H1 (cell line): ENCODE results near the gene IQGAP1. TPM values are rescaled to one million over a fixed set of nuclear protein-coding genes. Genes with fewer than 3 reads are reported as not detected.

Experiments
- CTCF ChIA-PET: fragments of 300-600 bp; sonication (Branson Sonifier 250); formaldehyde crosslinking; loops from one replicate; lab custom pipeline; 2021; ENCODE audit not compliant: partially characterized antibody; lab: Charles Lee
- POLR2A ChIA-PET: fragments of 300-600 bp; sonication (Branson Sonifier 250); formaldehyde crosslinking; loops from one replicate; lab custom pipeline; 2021; ENCODE audit warnings: inconsistent platforms; ENCODE audit not compliant: partially characterized antibody; lab: Charles Lee
- DNase-seq, 2 experiments: peaks; one replicate each; pipeline versions ENCODE4 v3.0.0 to v3.0.0-alpha.2; 2010 to 2022; ENCODE audit warnings: low spot score in 2 of 2, low read depth in 1 of 2, mixed read lengths in 1 of 2
- FAIRE-seq: peaks from 2 replicates; lab custom pipeline; 2011; peaks lifted over from hg19 to GRCh38; lab: Jason Lieb, UNC
- H2AFZ ChIP-seq: 2 replicates; pipeline ENCODE4 v1.8.1; 2012; ENCODE audit warnings: low read length, inconsistent platforms
- H2AK5ac ChIP-seq: 2 replicates; pipeline ENCODE4 v1.6.1; 2013; ENCODE audit warnings: low read depth, low read length
- H2BK120ac ChIP-seq: replicated peaks from 2 replicates; pipeline ENCODE3; 2013; ENCODE audit warnings: low read depth, low read length, inconsistent platforms
- H2BK12ac ChIP-seq: 2 replicates; pipeline ENCODE4 v1.6.1; 2013; ENCODE audit warnings: low read depth, low read length
- H2BK15ac ChIP-seq: 2 replicates; pipeline ENCODE4 v1.6.1; 2013; ENCODE audit warnings: low read length
- H2BK20ac ChIP-seq: 2 replicates; pipeline ENCODE4 v1.6.1; 2013; ENCODE audit warnings: low read length
- H2BK5ac ChIP-seq: 2 replicates; pipeline ENCODE4 v1.6.1; 2013; ENCODE audit warnings: low read depth, low read length
- H3K14ac ChIP-seq: 2 replicates; pipeline ENCODE4 v1.6.1; 2013; ENCODE audit warnings: inconsistent platforms; ENCODE audit not compliant: insufficient read length
- H3K18ac ChIP-seq: 2 replicates; pipeline ENCODE4 v1.6.1; 2013; ENCODE audit warnings: low read length; ENCODE audit errors: extremely low read depth
- H3K23ac ChIP-seq: 2 replicates; pipeline ENCODE4 v1.6.1; 2013; ENCODE audit warnings: inconsistent platforms; ENCODE audit not compliant: insufficient read length
- H3K23me2 ChIP-seq: 2 replicates; pipeline ENCODE4 v1.6.1; 2013; ENCODE audit warnings: low read depth, low read length
- H3K27ac ChIP-seq: 2 replicates; pipeline ENCODE4 v1.6.1; 2011; ENCODE audit warnings: low read depth, low read length, inconsistent platforms
- H3K27me3 ChIP-seq, 4 experiments: replicated peaks in 1 of 4; 1 replicate in 1 of 4; 2 replicates in 3 of 4; pipeline versions ENCODE4 v1.6.1 to v1.8.1; 2011 to 2013; ENCODE audit warnings: low read length in 3 of 4, mild to moderate bottlenecking in 3 of 4, inconsistent platforms in 2 of 4, mixed read lengths in 2 of 4, moderate library complexity in 1 of 4; ENCODE audit not compliant: control insufficient read depth in 3 of 4, insufficient read depth in 3 of 4; ENCODE audit errors: extremely low read depth in 1 of 4
- H3K36me3 ChIP-seq, 4 experiments: 2 replicates each; pipeline versions ENCODE4 v1.6.1 to v1.8.1; 2011 to 2013; ENCODE audit warnings: mild to moderate bottlenecking in 4 of 4, low read length in 3 of 4, moderate library complexity in 2 of 4, control low read depth in 1 of 4, inconsistent platforms in 1 of 4; ENCODE audit not compliant: insufficient read depth in 4 of 4, control insufficient read depth in 2 of 4
- H3K4ac ChIP-seq: replicated peaks from 2 replicates; pipeline ENCODE3; 2013; ENCODE audit warnings: low read length, low read depth, mixed read lengths, inconsistent platforms; ENCODE audit not compliant: insufficient read length
- H3K4me1 ChIP-seq, 4 experiments: replicated peaks in 1 of 4; 1 replicate in 1 of 4; 2 replicates in 3 of 4; pipeline versions ENCODE4 v1.6.1 to v1.8.1; 2011 to 2013; ENCODE audit warnings: low read length in 3 of 4, inconsistent platforms in 2 of 4, mixed read lengths in 1 of 4; ENCODE audit not compliant: insufficient read depth in 4 of 4, control insufficient read depth in 3 of 4
- H3K4me2 ChIP-seq, 2 experiments: 2 replicates each; pipeline versions ENCODE4 v1.6.1 to v1.8.1; 2011 to 2013; ENCODE audit warnings: low read depth in 2 of 2, low read length in 2 of 2, control low read depth in 1 of 2, inconsistent platforms in 1 of 2, mild to moderate bottlenecking in 1 of 2; ENCODE audit not compliant: insufficient read depth in 1 of 2
- H3K4me3 ChIP-seq, 4 experiments: fragments of 200-600, 300-600 bp in 1 of 4; sonication (generic), shearing (Covaris generic), sonication (Bioruptor Twin) in 1 of 4; 2 replicates each; pipeline versions ENCODE4 v1.5.1 to v1.8.1; 2011 to 2016; ENCODE audit warnings: low read length in 4 of 4, low read depth in 3 of 4, control low read depth in 2 of 4, inconsistent platforms in 2 of 4, mild to moderate bottlenecking in 2 of 4, mixed read lengths in 1 of 4, moderate library complexity in 1 of 4; ENCODE audit not compliant: insufficient read depth in 2 of 4; ENCODE audit errors: extremely low read depth in 1 of 4
- H3K56ac ChIP-seq: replicated peaks from 2 replicates; pipeline ENCODE3; 2013; ENCODE audit warnings: low read depth, mild to moderate bottlenecking, mixed read lengths, low read length, inconsistent platforms; ENCODE audit not compliant: insufficient read length
- H3K79me1 ChIP-seq: 2 replicates; pipeline ENCODE4 v1.6.1; 2013; ENCODE audit warnings: low read depth, low read length, control low read depth
- H3K79me2 ChIP-seq, 2 experiments: 2 replicates each; pipeline versions ENCODE4 v1.6.1 to v1.8.1; 2012 to 2013; ENCODE audit warnings: low read length in 2 of 2, mild to moderate bottlenecking in 2 of 2, inconsistent platforms in 1 of 2; ENCODE audit not compliant: insufficient read depth in 2 of 2, control insufficient read depth in 1 of 2
- H3K9ac ChIP-seq, 4 experiments: replicated peaks in 1 of 4; 1 replicate in 1 of 4; 2 replicates in 3 of 4; pipeline versions ENCODE4 v1.6.1 to v1.8.1; 2011 to 2013; ENCODE audit warnings: low read depth in 3 of 4, low read length in 3 of 4, control low read depth in 2 of 4, mild to moderate bottlenecking in 2 of 4, moderate library complexity in 2 of 4, inconsistent platforms in 1 of 4; ENCODE audit errors: extremely low read depth in 1 of 4
- H3K9me3 ChIP-seq, 2 experiments: 2 replicates each; pipeline versions ENCODE4 v1.6.1 to v1.8.1; 2012 to 2013; ENCODE audit warnings: mild to moderate bottlenecking in 2 of 2, moderate library complexity in 2 of 2, control low read depth in 1 of 2, inconsistent platforms in 1 of 2, low read depth in 1 of 2, low read length in 1 of 2, mixed read lengths in 1 of 2; ENCODE audit not compliant: insufficient read depth in 2 of 2
- H4K20me1 ChIP-seq, 2 experiments: replicated peaks in 1 of 2; 2 replicates each; pipeline versions ENCODE3 to v1.8.1; 2011 to 2013; ENCODE audit warnings: inconsistent platforms in 2 of 2, low read length in 2 of 2, mild to moderate bottlenecking in 1 of 2; ENCODE audit not compliant: insufficient read depth in 2 of 2, control insufficient read depth in 1 of 2
- H4K5ac ChIP-seq: 2 replicates; pipeline ENCODE4 v1.6.1; 2013; ENCODE audit warnings: low read length, low read depth, mixed read lengths, inconsistent platforms; ENCODE audit not compliant: insufficient read length
- H4K8ac ChIP-seq: 2 replicates; pipeline ENCODE4 v1.8.0; 2013; ENCODE audit warnings: mild to moderate bottlenecking, moderate library complexity, low read length, inconsistent platforms; ENCODE audit not compliant: insufficient read depth; ENCODE audit errors: extremely low read depth
- H4K91ac ChIP-seq: replicated peaks from 2 replicates; pipeline ENCODE3; 2013; ENCODE audit warnings: low read length, mixed read lengths, inconsistent platforms; ENCODE audit not compliant: insufficient read length
- FOSL1 ChIP-seq: IDR thresholded peaks from 2 replicates; pipeline ENCODE4 v1.6.1; 2011; ENCODE audit warnings: mild to moderate bottlenecking, low read depth, low read length, moderate library complexity; ENCODE audit not compliant: insufficient read depth
- WGBS, 2 experiments: shearing (Covaris generic) in 1 of 2; methylation state at CpG; one replicate each; pipeline versions ENCODE4 v1.1.6 to v1.1.7; 2013 to 2015; ENCODE audit warnings: low lambda C conversion rate in 2 of 2, mixed read lengths in 2 of 2, inconsistent platforms in 1 of 2, low coverage in 1 of 2, missing lambda C conversion rate in 1 of 2; ENCODE audit not compliant: insufficient replicate concordance in 2 of 2, insufficient coverage in 1 of 2, insufficient read length in 1 of 2; ENCODE audit errors: extremely low coverage in 1 of 2, missing lambda C conversion rate in 1 of 2; 5-methylcytosine and 5-hydroxymethylcytosine counted together
- polyA plus RNA-seq, 7 experiments: library from polyadenylated mRNA; depleted of rRNA in 3 of 7; stranded (reverse) in 5 of 7; unstranded in 2 of 7; fragments of >200 nt in 5 of 7; fragments of 200-250 nt in 2 of 7; gene quantifications; 1 replicate in 5 of 7; 2 replicates in 1 of 7; 4 replicates in 1 of 7; pipeline versions ENCODE4 v1.2.1 to v1.2.3, GENCODE V29; 2011 to 2013; ENCODE audit warnings: missing spikeins in 2 of 7, mixed read lengths in 2 of 7
- total RNA-seq: library from RNA; stranded (reverse); fragmentation: NEBNext Ultra II Directional; extraction: Animal tissue kit (Norgen Biotek cat#: 25700); gene quantifications from 2 replicates; pipeline ENCODE4 v1.2.1, GENCODE V29; 2021

The IQGAP1 gene
- total and polyA plus RNA-seq, 2 of the 8 experiments (the other 6 are each of a cell fraction or from before 2014, with no cell fraction given): 56.0 to 138 TPM

DNA sequence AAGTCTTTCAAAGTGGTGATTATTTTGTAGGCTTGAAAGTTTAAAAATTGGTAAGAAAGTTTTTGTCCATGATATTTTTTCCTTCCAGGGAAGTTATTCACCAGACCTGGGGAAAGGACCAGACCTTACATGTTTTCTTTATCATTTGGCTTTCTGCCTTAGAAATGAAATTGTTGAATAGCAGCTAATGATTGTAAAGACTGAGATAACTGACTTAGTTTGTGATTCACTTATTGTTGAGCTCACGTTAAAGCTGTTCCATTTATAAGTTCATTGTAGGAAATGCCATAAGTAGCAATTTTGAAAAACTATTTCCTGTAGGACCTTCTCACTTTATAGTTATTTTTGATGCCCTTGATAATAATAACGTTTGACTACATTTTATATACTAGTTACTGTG lies 51.9 kb downstream of the IQGAP1 start:
- POLR2A ChIA-PET: interaction anchor here (1.7 kb wide), 1 partner anchor 16 kb away, joined by 3 read pairs; no protein-coding TSS in a partner anchor
- no peaks in the 10 kb centered on the region for H3K27me3 ChIP-seq
- H3K4me1 ChIP-seq: no peaks in the 10 kb centered on the region

More for the DNA sequence above, 51.9 kb downstream of the IQGAP1 start:
- Histone ChIP-seq H3K9ac (no peak overlapping the region), H2BK5ac (no peak overlapping the region), H3K23me2 (no peaks in the 10 kb centered on the region), H3K56ac (no peak overlapping the region), H4K5ac (no peak overlapping the region)
- TF ChIP-seq FOSL1: no peak
- TF ChIP-seq, all 59 proteins: peak for 0
- Histone ChIP-seq H2BK20ac (no peak overlapping the region), H3K14ac (no peak overlapping the region), H4K91ac (no peak overlapping the region), H2AK5ac (no peak overlapping the region), H4K8ac (no peak overlapping the region), H2BK120ac (no peak overlapping the region), H3K4me2 (no peak overlapping the region), H3K79me2 (no peaks in the 10 kb centered on the region), H3K79me1 (no peaks in the 10 kb centered on the region), H4K20me1 (no peaks in the 10 kb centered on the region), H2BK15ac (no peak overlapping the region), H3K4ac (no peak overlapping the region), H3K4me3 (no peak overlapping the region), H3K9me3 (no peaks in the 10 kb centered on the region), H2BK12ac (no peak overlapping the region), H3K27ac (no peak overlapping the region), H3K36me3 (peaks cover 2 to 31% (median 8%) of the 10 kb centered on the region in 4 experiments; a peak in 7 of 8 replicates), H2AFZ (no peak overlapping the region), H3K23ac (no peak overlapping the region), H3K18ac (no peak overlapping the region)
- FAIRE-seq (no peak), DNase-seq (no peak)
- CTCF ChIA-PET: interaction anchor here (0.7 to 1.7 kb wide), 6 partner anchors 9 to 146 kb away, joined by 3 to 5 read pairs (median 3); no protein-coding TSS in a partner anchor
- 85% methylated on average over 2 of the region's 2 CpGs; no CpG with 5 or more reads in 1 of the 2 experiments for WGBS, 2 experiments
